ENCODE measurements around the gene MAPK8. TPM values are rescaled to one million over a fixed set of nuclear protein-coding genes. Genes with fewer than 3 reads are reported as not detected.

The MAPK8 gene
- total RNA-seq, 1 donor from 2014 or later: 56.6 TPM

- H3K9me3 Mint-ChIP-seq: no peaks in the 10 kb centered on the region
- no peak for TF ChIP-seq CTCF (conservative IDR thresholded peaks at IDR 0.05)
- peaks cover 15% of the 10 kb centered on the region for H3K4me1 Mint-ChIP-seq
- no peak for DNase-seq (ENCODE audit: low read depth, low spot score)
- no peak overlapping the region for H3K4me3 Mint-ChIP-seq
- H3K27ac Mint-ChIP-seq (ENCODE audit: unreplicated experiment): no peak overlapping the region
- H3K27me3 Mint-ChIP-seq (ENCODE audit: low read depth): no peaks in the 10 kb centered on the region
- H3K36me3 Mint-ChIP-seq (ENCODE audit: low read depth): no peaks in the 10 kb centered on the region
Observed at GRCh38 chr10:48448796-48449195, 142.3 kb downstream of the MAPK8 start.

- Mint-ChIP-seq H3K27me3 (ENCODE audit: low read depth) (no peaks in the 10 kb centered on the region), H3K4me3 (no peak overlapping the region), H3K4me1 (peaks cover 8% of the 10 kb centered on the region), H3K36me3 (ENCODE audit: low read depth) (no peaks in the 10 kb centered on the region), H3K9me3 (no peaks in the 10 kb centered on the region), H3K27ac (ENCODE audit: unreplicated experiment) (no peak overlapping the region)
- DNase-seq (ENCODE audit: low read depth, low spot score): no peak
- TF ChIP-seq CTCF (conservative IDR thresholded peaks at IDR 0.05): no peak
Observed at GRCh38 chr10:48449501-48450232, 143.2 kb downstream of the MAPK8 start.

- no peaks in the 10 kb centered on the region for H3K27me3 Mint-ChIP-seq (ENCODE audit: low read depth)
- no peaks in the 10 kb centered on the region for H3K36me3 Mint-ChIP-seq (ENCODE audit: low read depth)
- H3K4me1 Mint-ChIP-seq: peaks cover 7% of the 10 kb centered on the region
- no peaks in the 10 kb centered on the region for H3K9me3 Mint-ChIP-seq
- TF ChIP-seq CTCF (conservative IDR thresholded peaks at IDR 0.05): no peak
- no peak overlapping the region for H3K4me3 Mint-ChIP-seq
- H3K27ac Mint-ChIP-seq (ENCODE audit: unreplicated experiment): no peak overlapping the region
- no peak for DNase-seq (ENCODE audit: low read depth, low spot score)
Observed at GRCh38 chr10:48450233-48450740, 143.8 kb downstream of the MAPK8 start.

GRCh38 chr10:48450741-48451466, 144.4 kb downstream of the MAPK8 start:
- no peak for DNase-seq (ENCODE audit: low read depth, low spot score)
- Mint-ChIP-seq H3K9me3 (no peaks in the 10 kb centered on the region), H3K36me3 (ENCODE audit: low read depth) (no peaks in the 10 kb centered on the region), H3K27me3 (ENCODE audit: low read depth) (no peaks in the 10 kb centered on the region), H3K4me3 (no peak overlapping the region), H3K4me1 (peaks cover 7% of the 10 kb centered on the region), H3K27ac (ENCODE audit: unreplicated experiment) (no peak overlapping the region)
- TF ChIP-seq CTCF (conservative IDR thresholded peaks at IDR 0.05): no peak

- no peaks in the 10 kb centered on the region for H3K9me3 Mint-ChIP-seq
- peaks cover 7% of the 10 kb centered on the region for H3K4me1 Mint-ChIP-seq
- DNase-seq (ENCODE audit: low read depth, low spot score): no peak
- no peak overlapping the region for H3K27ac Mint-ChIP-seq (ENCODE audit: unreplicated experiment)
- TF ChIP-seq CTCF (conservative IDR thresholded peaks at IDR 0.05): no peak
- no peaks in the 10 kb centered on the region for H3K27me3 Mint-ChIP-seq (ENCODE audit: low read depth)
- H3K36me3 Mint-ChIP-seq (ENCODE audit: low read depth): no peaks in the 10 kb centered on the region
- H3K4me3 Mint-ChIP-seq: no peak overlapping the region
Observed at GRCh38 chr10:48451969-48452878, 145.7 kb downstream of the MAPK8 start.

Measured in neural crest cell (in vitro differentiated cells).